ENCODE results near the gene MYO18A.

The MYO18A gene

DNA sequence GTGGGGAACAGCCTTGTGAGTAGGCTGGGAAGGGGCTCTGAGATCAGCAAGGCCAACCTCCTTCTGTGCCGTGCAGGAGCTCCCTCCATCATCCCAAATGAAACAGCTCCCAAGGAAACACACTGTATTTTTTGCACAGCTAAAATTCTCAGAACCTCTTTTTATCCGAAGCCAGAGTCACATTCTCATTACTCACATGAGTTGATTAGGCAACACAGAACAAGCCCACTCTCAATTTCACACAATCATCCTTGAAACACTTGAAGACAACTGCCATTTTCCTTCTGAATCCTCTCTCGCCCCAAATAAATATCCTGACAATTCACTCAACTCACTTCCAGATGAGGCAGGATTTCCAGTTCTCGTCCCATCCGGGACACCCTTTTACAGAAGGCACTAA is 66.1 kb downstream of the MYO18A start:
- Histone ChIP-seq H3K36me3 (ENCODE audit: control insufficient read depth in 2 of 2, insufficient read depth in 1 of 2, low read length in 2 of 2) (peaks cover 0 to 44% of the 10 kb centered on the region in 2 experiments; a peak in 1 of 3 replicates), H3K9me3 (ENCODE audit: control insufficient read depth, insufficient read depth, low read depth, low read length) (no peaks in the 10 kb centered on the region), H3K27ac (ENCODE audit: extremely low read depth, low read depth, low read length) (no peak overlapping the region), H3K4me3 (ENCODE audit: low read depth, low read length) (no peak overlapping the region), H3K4me1 (ENCODE audit: control insufficient read depth, insufficient read depth, low read length) (no peaks in the 10 kb centered on the region)
- no peak for TF ChIP-seq ZNF544 (tag by site-specific recombination; IDR thresholded peaks at IDR 0.05)
- no peak for TF ChIP-seq ZNF292 (tag by site-specific recombination; IDR thresholded peaks at IDR 0.05; ENCODE audit: borderline replicate concordance, low read depth)
- TF ChIP-seq ZFP37 (tag by site-specific recombination; IDR thresholded peaks at IDR 0.05), result no peak
- TF ChIP-seq ZNF423 (tag by site-specific recombination; IDR thresholded peaks at IDR 0.05), result no peak
- TF ChIP-seq, protein P1, sequence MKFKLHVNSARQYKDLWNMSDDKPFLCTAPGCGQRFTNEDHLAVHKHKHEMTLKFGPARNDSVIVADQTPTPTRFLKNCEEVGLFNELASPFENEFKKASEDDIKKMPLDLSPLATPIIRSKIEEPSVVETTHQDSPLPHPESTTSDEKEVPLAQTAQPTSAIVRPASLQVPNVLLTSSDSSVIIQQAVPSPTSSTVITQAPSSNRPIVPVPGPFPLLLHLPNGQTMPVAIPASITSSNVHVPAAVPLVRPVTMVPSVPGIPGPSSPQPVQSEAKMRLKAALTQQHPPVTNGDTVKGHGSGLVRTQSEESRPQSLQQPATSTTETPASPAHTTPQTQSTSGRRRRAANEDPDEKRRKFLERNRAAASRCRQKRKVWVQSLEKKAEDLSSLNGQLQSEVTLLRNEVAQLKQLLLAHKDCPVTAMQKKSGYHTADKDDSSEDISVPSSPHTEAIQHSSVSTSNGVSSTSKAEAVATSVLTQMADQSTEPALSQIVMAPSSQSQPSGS (tag by site-specific recombination; IDR thresholded peaks at IDR 0.05; ENCODE audit: low read depth), result no peak
- no peak for TF ChIP-seq ZNF239 (tag by site-specific recombination; IDR thresholded peaks at IDR 0.05)
- TF ChIP-seq, protein P2, sequence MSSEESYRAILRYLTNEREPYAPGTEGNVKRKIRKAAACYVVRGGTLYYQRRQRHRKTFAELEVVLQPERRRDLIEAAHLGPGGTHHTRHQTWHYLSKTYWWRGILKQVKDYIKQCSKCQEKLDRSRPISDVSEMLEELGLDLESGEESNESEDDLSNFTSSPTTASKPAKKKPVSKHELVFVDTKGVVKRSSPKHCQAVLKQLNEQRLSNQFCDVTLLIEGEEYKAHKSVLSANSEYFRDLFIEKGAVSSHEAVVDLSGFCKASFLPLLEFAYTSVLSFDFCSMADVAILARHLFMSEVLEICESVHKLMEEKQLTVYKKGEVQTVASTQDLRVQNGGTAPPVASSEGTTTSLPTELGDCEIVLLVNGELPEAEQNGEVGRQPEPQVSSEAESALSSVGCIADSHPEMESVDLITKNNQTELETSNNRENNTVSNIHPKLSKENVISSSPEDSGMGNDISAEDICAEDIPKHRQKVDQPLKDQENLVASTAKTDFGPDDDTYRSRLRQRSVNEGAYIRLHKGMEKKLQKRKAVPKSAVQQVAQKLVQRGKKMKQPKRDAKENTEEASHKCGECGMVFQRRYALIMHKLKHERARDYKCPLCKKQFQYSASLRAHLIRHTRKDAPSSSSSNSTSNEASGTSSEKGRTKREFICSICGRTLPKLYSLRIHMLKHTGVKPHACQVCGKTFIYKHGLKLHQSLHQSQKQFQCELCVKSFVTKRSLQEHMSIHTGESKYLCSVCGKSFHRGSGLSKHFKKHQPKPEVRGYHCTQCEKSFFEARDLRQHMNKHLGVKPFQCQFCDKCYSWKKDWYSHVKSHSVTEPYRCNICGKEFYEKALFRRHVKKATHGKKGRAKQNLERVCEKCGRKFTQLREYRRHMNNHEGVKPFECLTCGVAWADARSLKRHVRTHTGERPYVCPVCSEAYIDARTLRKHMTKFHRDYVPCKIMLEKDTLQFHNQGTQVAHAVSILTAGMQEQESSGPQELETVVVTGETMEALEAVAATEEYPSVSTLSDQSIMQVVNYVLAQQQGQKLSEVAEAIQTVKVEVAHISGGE (tag by site-specific recombination; conservative IDR thresholded peaks at IDR 0.05; ENCODE audit: low read depth), result no peak
- TF ChIP-seq, protein P3, sequence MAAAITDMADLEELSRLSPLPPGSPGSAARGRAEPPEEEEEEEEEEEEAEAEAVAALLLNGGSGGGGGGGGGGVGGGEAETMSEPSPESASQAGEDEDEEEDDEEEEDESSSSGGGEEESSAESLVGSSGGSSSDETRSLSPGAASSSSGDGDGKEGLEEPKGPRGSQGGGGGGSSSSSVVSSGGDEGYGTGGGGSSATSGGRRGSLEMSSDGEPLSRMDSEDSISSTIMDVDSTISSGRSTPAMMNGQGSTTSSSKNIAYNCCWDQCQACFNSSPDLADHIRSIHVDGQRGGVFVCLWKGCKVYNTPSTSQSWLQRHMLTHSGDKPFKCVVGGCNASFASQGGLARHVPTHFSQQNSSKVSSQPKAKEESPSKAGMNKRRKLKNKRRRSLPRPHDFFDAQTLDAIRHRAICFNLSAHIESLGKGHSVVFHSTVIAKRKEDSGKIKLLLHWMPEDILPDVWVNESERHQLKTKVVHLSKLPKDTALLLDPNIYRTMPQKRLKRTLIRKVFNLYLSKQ (tag by site-specific recombination; IDR thresholded peaks at IDR 0.05; ENCODE audit: borderline replicate concordance), result no peak
- no peak for TF ChIP-seq RBAK (tag by site-specific recombination; IDR thresholded peaks at IDR 0.05)
- TF ChIP-seq, protein P4, sequence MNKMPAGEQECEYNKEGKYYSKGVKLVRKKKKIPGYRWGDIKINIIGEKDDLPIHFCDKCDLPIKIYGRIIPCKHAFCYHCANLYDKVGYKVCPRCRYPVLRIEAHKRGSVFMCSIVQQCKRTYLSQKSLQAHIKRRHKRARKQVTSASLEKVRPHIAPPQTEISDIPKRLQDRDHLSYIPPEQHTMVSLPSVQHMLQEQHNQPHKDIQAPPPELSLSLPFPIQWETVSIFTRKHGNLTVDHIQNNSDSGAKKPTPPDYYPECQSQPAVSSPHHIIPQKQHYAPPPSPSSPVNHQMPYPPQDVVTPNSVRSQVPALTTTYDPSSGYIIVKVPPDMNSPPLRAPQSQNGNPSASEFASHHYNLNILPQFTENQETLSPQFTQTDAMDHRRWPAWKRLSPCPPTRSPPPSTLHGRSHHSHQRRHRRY (tag by site-specific recombination; IDR thresholded peaks at IDR 0.05), result no peak
- TF ChIP-seq ZNF266 (tag by site-specific recombination; IDR thresholded peaks at IDR 0.05; ENCODE audit: low read depth), result no peak
- no peak for TF ChIP-seq ZNF747 (tag by site-specific recombination; IDR thresholded peaks at IDR 0.05)
- TF ChIP-seq ZNF366 (tag by site-specific recombination; conservative IDR thresholded peaks at IDR 0.05), result no peak
- no peak for TF ChIP-seq ZNF677 (tag by site-specific recombination; IDR thresholded peaks at IDR 0.05)
- TF ChIP-seq ZNF274 (IDR thresholded peaks at IDR 0.05; ENCODE audit: low read length), result no peak
- no peak for TF ChIP-seq ZNF274 (tag by site-specific recombination; IDR thresholded peaks at IDR 0.05; ENCODE audit: borderline replicate concordance)
- TF ChIP-seq, protein P5, sequence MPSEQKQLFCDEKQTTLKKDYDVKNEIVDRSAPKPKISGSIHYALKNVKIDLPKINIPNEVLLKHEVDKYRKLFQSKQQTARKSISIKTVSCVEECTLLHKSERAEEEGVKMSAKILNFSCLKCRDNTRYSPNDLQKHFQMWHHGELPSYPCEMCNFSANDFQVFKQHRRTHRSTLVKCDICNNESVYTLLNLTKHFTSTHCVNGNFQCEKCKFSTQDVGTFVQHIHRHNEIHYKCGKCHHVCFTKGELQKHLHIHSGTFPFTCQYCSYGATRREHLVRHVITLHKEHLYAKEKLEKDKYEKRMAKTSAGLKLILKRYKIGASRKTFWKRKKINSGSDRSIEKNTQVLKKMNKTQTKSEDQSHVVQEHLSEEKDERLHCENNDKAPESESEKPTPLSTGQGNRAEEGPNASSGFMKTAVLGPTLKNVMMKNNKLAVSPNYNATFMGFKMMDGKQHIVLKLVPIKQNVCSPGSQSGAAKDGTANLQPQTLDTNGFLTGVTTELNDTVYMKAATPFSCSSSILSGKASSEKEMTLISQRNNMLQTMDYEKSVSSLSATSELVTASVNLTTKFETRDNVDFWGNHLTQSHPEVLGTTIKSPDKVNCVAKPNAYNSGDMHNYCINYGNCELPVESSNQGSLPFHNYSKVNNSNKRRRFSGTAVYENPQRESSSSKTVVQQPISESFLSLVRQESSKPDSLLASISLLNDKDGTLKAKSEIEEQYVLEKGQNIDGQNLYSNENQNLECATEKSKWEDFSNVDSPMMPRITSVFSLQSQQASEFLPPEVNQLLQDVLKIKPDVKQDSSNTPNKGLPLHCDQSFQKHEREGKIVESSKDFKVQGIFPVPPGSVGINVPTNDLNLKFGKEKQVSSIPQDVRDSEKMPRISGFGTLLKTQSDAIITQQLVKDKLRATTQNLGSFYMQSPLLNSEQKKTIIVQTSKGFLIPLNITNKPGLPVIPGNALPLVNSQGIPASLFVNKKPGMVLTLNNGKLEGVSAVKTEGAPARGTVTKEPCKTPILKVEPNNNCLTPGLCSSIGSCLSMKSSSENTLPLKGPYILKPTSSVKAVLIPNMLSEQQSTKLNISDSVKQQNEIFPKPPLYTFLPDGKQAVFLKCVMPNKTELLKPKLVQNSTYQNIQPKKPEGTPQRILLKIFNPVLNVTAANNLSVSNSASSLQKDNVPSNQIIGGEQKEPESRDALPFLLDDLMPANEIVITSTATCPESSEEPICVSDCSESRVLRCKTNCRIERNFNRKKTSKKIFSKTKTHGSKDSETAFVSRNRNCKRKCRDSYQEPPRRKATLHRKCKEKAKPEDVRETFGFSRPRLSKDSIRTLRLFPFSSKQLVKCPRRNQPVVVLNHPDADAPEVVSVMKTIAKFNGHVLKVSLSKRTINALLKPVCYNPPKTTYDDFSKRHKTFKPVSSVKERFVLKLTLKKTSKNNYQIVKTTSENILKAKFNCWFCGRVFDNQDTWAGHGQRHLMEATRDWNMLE (tag by site-specific recombination; conservative IDR thresholded peaks at IDR 0.05; ENCODE audit: low read depth), result no peak
- ChIA-PET POLR2A (interaction anchor here (1.2 kb wide), 1 partner anchor 148 kb away, joined by 4 read pairs; no protein-coding TSS in a partner anchor), CTCF (interaction anchor here (0.6 to 16.5 kb wide), 12 partner anchors 11 to 157 kb away, joined by 3 to 680 read pairs (median 5); partner anchors contain the start of gene PHF12)

Measured in HEK293 (cell line).